CD4-positive, CD25-positive, alpha-beta regulatory T cell (primary cell): Measurements from ENCODE around the gene PRPF4. TPM values are rescaled to one million over a fixed set of nuclear protein-coding genes. Genes with fewer than 3 reads are reported as not detected.
A peak's percentile ranks its signal among the peaks of the same experiment; 100 is the strongest.

ENCODE experiments used
- ATAC-seq, 2 donors: fragments of 150-1000 bp; cut with Tn5 transposase; one replicate each; pipeline ENCODE4 v1.10.0; 2021; ENCODE audit warnings: low read depth in 2 of 2, moderate number of reproducible peaks in 2 of 2, moderate library complexity in 1 of 2
- DNase-seq, 3 donors: peaks; one replicate each; pipeline versions ENCODE4 v3.0.0 to v3.0.0-alpha.2; 2012 to 2022; ENCODE audit warnings: mixed read lengths in 1 of 3
- H3K27ac ChIP-seq: one replicate; pipeline ENCODE4 v1.7.0; 2013; ENCODE audit warnings: mild to moderate bottlenecking, low read length; ENCODE audit not compliant: insufficient read depth, poor library complexity, severe bottlenecking
- H3K27me3 ChIP-seq: one replicate; pipeline ENCODE4 v1.7.0; 2013; ENCODE audit warnings: low read length; ENCODE audit not compliant: control insufficient read depth, insufficient read depth
- H3K36me3 ChIP-seq: one replicate; pipeline ENCODE4 v1.7.0; 2013; ENCODE audit warnings: mild to moderate bottlenecking, low read length, moderate library complexity; ENCODE audit not compliant: control insufficient read depth, insufficient read depth
- H3K4me1 ChIP-seq: 2 replicates; pipeline ENCODE4 v1.7.0; 2013; ENCODE audit warnings: mild to moderate bottlenecking, low read length; ENCODE audit not compliant: insufficient read depth, control insufficient read depth, poor library complexity, severe bottlenecking
- H3K4me3 ChIP-seq: one replicate; pipeline ENCODE4 v1.7.0; 2013; ENCODE audit warnings: low read depth, mild to moderate bottlenecking, low read length, moderate library complexity
- H3K9me3 ChIP-seq, 2 experiments: 1 replicate in 1 of 2; 2 replicates in 1 of 2; pipeline ENCODE4 v1.7.0; 2013; ENCODE audit warnings: low read length in 2 of 2, mild to moderate bottlenecking in 1 of 2, moderate library complexity in 1 of 2; ENCODE audit not compliant: control insufficient read depth in 2 of 2
- H3K27ac Mint-ChIP-seq, 3 donors: one replicate each; pipeline ENCODE4 v1.8.0; 2020 to 2022; ENCODE audit warnings: mild to moderate bottlenecking in 3 of 3, mixed read lengths in 3 of 3, moderate library complexity in 2 of 3
- H3K27me3 Mint-ChIP-seq: one replicate; pipeline ENCODE4 v1.8.0; 2022; ENCODE audit warnings: mild to moderate bottlenecking, mixed read lengths
- H3K36me3 Mint-ChIP-seq: one replicate; pipeline ENCODE4 v1.8.0; 2020; ENCODE audit warnings: mixed read lengths
- H3K4me1 Mint-ChIP-seq, 4 donors: one replicate each; pipeline ENCODE4 v1.8.0; 2020 to 2022; ENCODE audit warnings: mixed read lengths in 4 of 4, mild to moderate bottlenecking in 1 of 4
- H3K4me3 Mint-ChIP-seq, 4 donors: one replicate each; pipeline ENCODE4 v1.8.0; 2020 to 2022; ENCODE audit warnings: mild to moderate bottlenecking in 4 of 4, mixed read lengths in 4 of 4, moderate library complexity in 3 of 4
- H3K9me3 Mint-ChIP-seq, 7 donors: one replicate each; pipeline ENCODE4 v1.8.0; 2020 to 2022; ENCODE audit warnings: mixed read lengths in 7 of 7, mild to moderate bottlenecking in 3 of 7, moderate library complexity in 2 of 7
- polyA plus RNA-seq, 4 donors: library from polyadenylated mRNA; unstranded; fragments of 300-500 nt; fragmentation: Illumina TruSeq; gene quantifications; one replicate each; pipeline ENCODE4 v1.2.3, GENCODE V29; 2021
- total RNA-seq: library from RNA; stranded (reverse); gene quantifications from one replicate; pipeline ENCODE4 v1.2.3, GENCODE V29; 2022

PRPF4 gene
- total and polyA plus RNA-seq, 5 donors from 2014 or later, result 18.4 to 25.7 (median 22.9) TPM

- H3K9me3 ChIP-seq, result no peaks in the 10 kb centered on the region
- H3K4me1 Mint-ChIP-seq, result no peaks in the 10 kb centered on the region
- no peak for ATAC-seq
- H3K9me3 Mint-ChIP-seq, result peaks cover 0 to 2% (median 0%) of the 10 kb centered on the region in 7 donors
- no peak overlapping the region for H3K4me3 ChIP-seq
- H3K27me3 ChIP-seq, result no peaks in the 10 kb centered on the region
- H3K27ac Mint-ChIP-seq, result no peak overlapping the region
- no peaks in the 10 kb centered on the region for H3K36me3 ChIP-seq
- no peak overlapping the region for H3K27ac ChIP-seq
- no peaks in the 10 kb centered on the region for H3K4me1 ChIP-seq
- H3K27me3 Mint-ChIP-seq, result no peaks in the 10 kb centered on the region
- H3K4me3 Mint-ChIP-seq, result no peak overlapping the region
- peaks cover 8% of the 10 kb centered on the region for H3K36me3 Mint-ChIP-seq
- DNase-seq, result no peak
Measured at GRCh38 chr9:113315231-113315630, 39.8 kb downstream of the PRPF4 start.

GRCh38 chr9:113316030-113316429 lies 40.6 kb downstream of the PRPF4 start:
- Histone ChIP-seq H3K27me3 (no peaks in the 10 kb centered on the region), H3K4me1 (no peaks in the 10 kb centered on the region), H3K4me3 (no peak overlapping the region), H3K36me3 (no peaks in the 10 kb centered on the region), H3K27ac (no peak overlapping the region), H3K9me3 (no peaks in the 10 kb centered on the region)
- no peak overlapping the region for H3K27ac Mint-ChIP-seq
- DNase-seq (no peak), ATAC-seq (no peak)
- H3K36me3 Mint-ChIP-seq, result peaks cover 8% of the 10 kb centered on the region
- H3K4me3 Mint-ChIP-seq, result no peak overlapping the region
- H3K9me3 Mint-ChIP-seq, result peaks cover 0 to 2% (median 0%) of the 10 kb centered on the region in 7 donors
- H3K27me3 Mint-ChIP-seq, result no peaks in the 10 kb centered on the region
- no peaks in the 10 kb centered on the region for H3K4me1 Mint-ChIP-seq

- H3K4me3 Mint-ChIP-seq, result peak overlapping the region in 1 of 4 donors; percentile 22
- no peak overlapping the region for H3K27ac Mint-ChIP-seq
- DNase-seq, result no peak
- no peak overlapping the region for H3K27ac ChIP-seq
- H3K36me3 Mint-ChIP-seq, result peaks cover 8% of the 10 kb centered on the region
- H3K27me3 ChIP-seq, result no peaks in the 10 kb centered on the region
- no peaks in the 10 kb centered on the region for H3K4me1 Mint-ChIP-seq
- no peaks in the 10 kb centered on the region for H3K27me3 Mint-ChIP-seq
- ATAC-seq, result no peak
- peaks cover 0 to 2% (median 0%) of the 10 kb centered on the region in 7 donors for H3K9me3 Mint-ChIP-seq
- H3K4me1 ChIP-seq, result no peaks in the 10 kb centered on the region
- no peak overlapping the region for H3K4me3 ChIP-seq
- no peaks in the 10 kb centered on the region for H3K9me3 ChIP-seq
- H3K36me3 ChIP-seq, result no peaks in the 10 kb centered on the region
Measured at GRCh38 chr9:113317777-113318176, 42.3 kb downstream of the PRPF4 start.

DNA sequence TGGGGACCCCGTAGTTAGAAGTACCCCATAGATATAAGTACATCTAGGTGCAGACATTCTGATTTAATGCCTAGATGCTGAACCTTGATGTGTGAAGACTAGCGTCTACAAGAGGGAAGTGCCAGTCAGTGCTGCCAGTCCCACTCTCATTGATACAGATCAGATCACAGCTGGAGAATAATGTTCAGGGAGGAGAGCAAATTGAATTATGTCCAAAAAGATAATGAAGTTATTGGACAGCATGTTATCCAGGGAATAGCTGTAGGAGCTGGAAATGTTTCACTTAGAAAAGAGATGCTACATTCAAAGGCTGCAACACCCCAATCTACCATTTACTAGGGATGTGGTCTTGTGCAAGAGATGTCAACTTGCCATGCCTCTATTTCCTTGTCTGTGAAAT lies 43.6 kb downstream of the PRPF4 start:
- H3K27ac ChIP-seq, result no peak overlapping the region
- no peak overlapping the region for H3K4me3 Mint-ChIP-seq
- ATAC-seq, result no peak
- H3K9me3 ChIP-seq, result no peaks in the 10 kb centered on the region
- H3K27me3 ChIP-seq, result no peaks in the 10 kb centered on the region
- peaks cover 8% of the 10 kb centered on the region for H3K36me3 Mint-ChIP-seq
- H3K36me3 ChIP-seq, result no peaks in the 10 kb centered on the region
- no peak overlapping the region for H3K27ac Mint-ChIP-seq
- peaks cover 0 to 2% (median 0%) of the 10 kb centered on the region in 7 donors for H3K9me3 Mint-ChIP-seq
- H3K4me1 Mint-ChIP-seq, result no peaks in the 10 kb centered on the region
- H3K27me3 Mint-ChIP-seq, result no peaks in the 10 kb centered on the region
- DNase-seq, result no peak
- H3K4me1 ChIP-seq, result no peaks in the 10 kb centered on the region
- H3K4me3 ChIP-seq, result no peak overlapping the region

DNA sequence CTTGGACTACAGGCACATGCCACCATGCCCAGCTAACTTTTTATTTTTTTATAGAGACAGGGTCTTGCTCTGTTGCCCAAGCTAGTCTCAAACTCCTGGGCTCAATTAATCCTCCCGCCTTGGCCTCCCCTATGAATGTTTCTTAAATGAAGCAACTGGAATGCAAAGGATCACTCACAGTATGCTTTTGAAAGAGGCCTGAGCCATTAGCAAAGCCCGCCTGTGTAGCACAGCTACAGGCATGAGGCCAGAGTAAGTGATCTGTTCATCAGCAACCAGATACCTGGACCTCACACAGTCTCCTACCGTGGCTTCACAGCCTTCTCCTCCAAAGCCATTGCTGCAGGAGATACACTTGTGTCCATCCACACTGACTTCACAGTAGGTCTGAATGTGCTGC lies 44.6 kb downstream of the PRPF4 start:
- H3K27ac ChIP-seq, result no peak overlapping the region
- no peak for DNase-seq
- Mint-ChIP-seq H3K4me1 (no peaks in the 10 kb centered on the region), H3K9me3 (peaks cover 0 to 2% (median 0%) of the 10 kb centered on the region in 7 donors), H3K36me3 (peaks cover 8% of the 10 kb centered on the region), H3K27me3 (no peaks in the 10 kb centered on the region), H3K27ac (no peak overlapping the region), H3K4me3 (no peak overlapping the region)
- ATAC-seq, result no peak
- H3K9me3 ChIP-seq, result no peaks in the 10 kb centered on the region
- no peaks in the 10 kb centered on the region for H3K36me3 ChIP-seq
- no peak overlapping the region for H3K4me3 ChIP-seq
- no peaks in the 10 kb centered on the region for H3K4me1 ChIP-seq
- no peaks in the 10 kb centered on the region for H3K27me3 ChIP-seq

- Histone ChIP-seq H3K4me1 (no peaks in the 10 kb centered on the region), H3K36me3 (no peaks in the 10 kb centered on the region), H3K27me3 (no peaks in the 10 kb centered on the region), H3K4me3 (no peak overlapping the region), H3K27ac (no peak overlapping the region), H3K9me3 (no peaks in the 10 kb centered on the region)
- Mint-ChIP-seq H3K27me3 (no peaks in the 10 kb centered on the region), H3K9me3 (peaks cover 0 to 2% (median 0%) of the 10 kb centered on the region in 7 donors), H3K36me3 (peaks cover 8% of the 10 kb centered on the region), H3K4me3 (no peak overlapping the region), H3K4me1 (no peaks in the 10 kb centered on the region), H3K27ac (no peak overlapping the region)
- no peak for DNase-seq
- no peak for ATAC-seq
Measured at GRCh38 chr9:113322671-113323070, 47.2 kb downstream of the PRPF4 start.

- ATAC-seq, result no peak
- H3K27ac Mint-ChIP-seq, result no peak overlapping the region
- H3K9me3 Mint-ChIP-seq, result peaks cover 0 to 2% (median 0%) of the 10 kb centered on the region in 7 donors
- H3K4me1 ChIP-seq, result no peaks in the 10 kb centered on the region
- H3K27ac ChIP-seq, result no peak overlapping the region
- H3K4me3 ChIP-seq, result no peak overlapping the region
- no peaks in the 10 kb centered on the region for H3K27me3 Mint-ChIP-seq
- no peaks in the 10 kb centered on the region for H3K4me1 Mint-ChIP-seq
- no peaks in the 10 kb centered on the region for H3K36me3 ChIP-seq
- H3K27me3 ChIP-seq, result no peaks in the 10 kb centered on the region
- H3K4me3 Mint-ChIP-seq, result no peak overlapping the region
- no peak for DNase-seq
- no peaks in the 10 kb centered on the region for H3K9me3 ChIP-seq
- no peaks in the 10 kb centered on the region for H3K36me3 Mint-ChIP-seq
Measured at GRCh38 chr9:113326230-113326629, 50.8 kb downstream of the PRPF4 start.

- H3K27me3 ChIP-seq, result no peaks in the 10 kb centered on the region
Measured at GRCh38 chr9:113328045-113328782, 52.8 kb downstream of the PRPF4 start.

More at GRCh38 chr9:113328045-113328782, 52.8 kb downstream of the PRPF4 start:
- H3K36me3 ChIP-seq, result no peaks in the 10 kb centered on the region
- Mint-ChIP-seq H3K9me3 (peaks cover 0 to 2% (median 0%) of the 10 kb centered on the region in 7 donors), H3K36me3 (no peaks in the 10 kb centered on the region), H3K4me1 (no peaks in the 10 kb centered on the region), H3K27ac (no peak overlapping the region), H3K27me3 (no peaks in the 10 kb centered on the region), H3K4me3 (no peak overlapping the region)
- DNase-seq, result no peak
- no peaks in the 10 kb centered on the region for H3K4me1 ChIP-seq
- no peak overlapping the region for H3K27ac ChIP-seq
- no peak for ATAC-seq
- no peak overlapping the region for H3K4me3 ChIP-seq
- H3K9me3 ChIP-seq, result no peaks in the 10 kb centered on the region
